ENCODE results near the gene RAD51B. TPM values are rescaled to one million over a fixed set of nuclear protein-coding genes. Genes with fewer than 3 reads are reported as not detected.

The RAD51B gene
- total and polyA plus RNA-seq, 2 of the 13 experiments (the other 11 are each of a cell fraction or from before 2014, with no cell fraction given): 7.0 to 9.5 TPM

- TF ChIP-seq ZNF775 (CRISPR knock-in tag; IDR thresholded peaks at IDR 0.05; ENCODE audit: borderline replicate concordance) (no peak), ZNF687 (CRISPR knock-in tag; IDR thresholded peaks at IDR 0.05) (peak; percentile 92), ZNF773 (CRISPR knock-in tag; IDR thresholded peaks at IDR 0.05; ENCODE audit: borderline replicate concordance) (no peak), HBP1 (CRISPR knock-in tag; IDR thresholded peaks at IDR 0.05; ENCODE audit: low read depth) (peak; percentile 57; the same call in 1 of the 2 replicates), GLI4 (CRISPR knock-in tag; IDR thresholded peaks at IDR 0.05; ENCODE audit: borderline replicate concordance) (no peak), DRAP1 (CRISPR knock-in tag; IDR thresholded peaks at IDR 0.05) (peak; percentile 66; the same call in 1 of the 2 replicates), SRSF1 (optimal IDR thresholded peaks at IDR 0.05; ENCODE audit: low read depth, low read length) (no peak), SP5 (CRISPR knock-in tag; IDR thresholded peaks at IDR 0.05; ENCODE audit: borderline replicate concordance, low read depth) (peak; percentile 52; the same call in 1 of the 2 replicates), TFDP1 (CRISPR knock-in tag; IDR thresholded peaks at IDR 0.05; ENCODE audit: borderline replicate concordance) (peak; percentile 41; the same call in 1 of the 2 replicates), CHD4 (IDR thresholded peaks at IDR 0.05; ENCODE audit: borderline replicate concordance, low read length) (no peak), NCOA2 (CRISPR knock-in tag; IDR thresholded peaks at IDR 0.05) (peak; percentile 39; the same call in 1 of the 2 replicates), TBX3 (IDR thresholded peaks at IDR 0.05; ENCODE audit: borderline replicate concordance) (no peak), KDM3A (CRISPR knock-in tag; IDR thresholded peaks at IDR 0.05; ENCODE audit: low read depth) (0 out of 2 replicates have a peak, but pooled peaks have one; percentile 39), HNF4G (IDR thresholded peaks at IDR 0.05; ENCODE audit: borderline replicate concordance, low read depth, low read length) (0 out of 2 replicates have a peak, but pooled peaks have one; percentile 44), HNF4G (CRISPR knock-in tag; IDR thresholded peaks at IDR 0.05; ENCODE audit: borderline replicate concordance, low read depth) (no peak; the same call in 1 of the 2 replicates), ZHX1 (CRISPR knock-in tag; IDR thresholded peaks at IDR 0.05; ENCODE audit: low read depth) (0 out of 2 replicates have a peak, but pooled peaks have one; percentile 28), GRHL1 (CRISPR knock-in tag; conservative IDR thresholded peaks at IDR 0.05) (no peak)
Measured at GRCh38 chr14:68561531-68562007, 742.0 kb downstream of the RAD51B start (continued).

Data from HepG2 (cell line).